HepG2 (cell line): Measurements from ENCODE around the gene ELP4. TPM values are rescaled to one million over a fixed set of nuclear protein-coding genes. Genes with fewer than 3 reads are reported as not detected.

Experiments
- CENPT ChIP-seq: sonication (generic); formaldehyde crosslinking; IDR thresholded peaks from 2 replicates; pipeline ENCODE4 v1.8.0; 2022; ENCODE audit warnings: low read depth, mild to moderate bottlenecking, moderate library complexity, missing genetic modification reagents
- HIC2 ChIP-seq: sonication (generic); formaldehyde crosslinking; IDR thresholded peaks from 2 replicates; pipeline ENCODE4 v1.9.0; 2022; ENCODE audit warnings: low read depth, missing genetic modification reagents
- IRF9 ChIP-seq: sonication (generic); formaldehyde crosslinking; IDR thresholded peaks from 2 replicates; pipeline ENCODE4 v1.8.0; 2022; ENCODE audit warnings: missing genetic modification reagents, mild to moderate bottlenecking, borderline replicate concordance
- JUN ChIP-seq: sonication (generic); formaldehyde crosslinking; IDR thresholded peaks from 2 replicates; pipeline ENCODE4 v1.4.0; 2020; ENCODE audit warnings: mild to moderate bottlenecking, missing genetic modification reagents
- MYPOP ChIP-seq: sonication (generic); formaldehyde crosslinking; IDR thresholded peaks from 2 replicates; pipeline ENCODE4 v1.8.1; 2023; ENCODE audit warnings: mild to moderate bottlenecking, moderate library complexity, missing genetic modification reagents
- TBP ChIP-seq: sonication (generic); formaldehyde crosslinking; IDR thresholded peaks from 2 replicates; pipeline ENCODE4 v1.5.0; 2020; ENCODE audit warnings: missing genetic modification reagents
- TFAP4 ChIP-seq: sonication (generic); IDR thresholded peaks from 2 replicates; pipeline ENCODE4 v1.6.1; 2016; ENCODE audit warnings: low read depth, borderline replicate concordance
- ZNF263 ChIP-seq: sonication (generic); formaldehyde crosslinking; IDR thresholded peaks from 2 replicates; pipeline ENCODE4 v1.4.0; 2020; ENCODE audit warnings: missing genetic modification reagents
- ZNF784 ChIP-seq: sonication (generic); formaldehyde crosslinking; IDR thresholded peaks from 2 replicates; pipeline ENCODE4 v1.5.1; 2020; ENCODE audit warnings: missing genetic modification reagents, mild to moderate bottlenecking, borderline replicate concordance
- polyA plus RNA-seq, 8 experiments: library from polyadenylated mRNA; depleted of rRNA in 3 of 8; stranded (reverse) in 7 of 8; unstranded in 1 of 8; fragments of >200 nt; fragmentation: Illumina TruSeq in 4 of 8; extraction: Trizol in 4 of 8; gene quantifications; 2 replicates each; pipeline versions ENCODE4 v1.2.1 to v1.2.3, GENCODE V29; 2011 to 2016; ENCODE audit warnings: low read depth in 4 of 8, missing spikeins in 1 of 8, mixed read lengths in 1 of 8; ENCODE audit not compliant: insufficient read depth in 1 of 8
- total RNA-seq, 5 experiments: library from RNA; depleted of rRNA; stranded (reverse); fragments of >200 nt; fragmentation: Illumina TruSeq; extraction: Trizol; gene quantifications; 2 replicates each; pipeline ENCODE4 v1.2.3, GENCODE V29; 2016; ENCODE audit warnings: low read depth in 1 of 5
- TF ChIP-seq, protein P1 (sequence below): sonication (generic); formaldehyde crosslinking; IDR thresholded peaks from 2 replicates; pipeline ENCODE4 v1.4.0; 2020; ENCODE audit warnings: low read depth, missing genetic modification reagents
- TF ChIP-seq, protein P2 (sequence below): sonication (generic); formaldehyde crosslinking; IDR thresholded peaks from 2 replicates; pipeline ENCODE4 v1.4.0; 2020; ENCODE audit warnings: mild to moderate bottlenecking, missing genetic modification reagents
- TF ChIP-seq, protein P3 (sequence below): sonication (generic); formaldehyde crosslinking; IDR thresholded peaks from 2 replicates; pipeline ENCODE4 v1.4.0; 2020; ENCODE audit warnings: missing genetic modification reagents, borderline replicate concordance

Gene ELP4
- total and polyA plus RNA-seq, 2 of the 13 experiments (the other 11 are each of a cell fraction or from before 2014, with no cell fraction given), result 12.8 to 19.1 TPM

DNA sequence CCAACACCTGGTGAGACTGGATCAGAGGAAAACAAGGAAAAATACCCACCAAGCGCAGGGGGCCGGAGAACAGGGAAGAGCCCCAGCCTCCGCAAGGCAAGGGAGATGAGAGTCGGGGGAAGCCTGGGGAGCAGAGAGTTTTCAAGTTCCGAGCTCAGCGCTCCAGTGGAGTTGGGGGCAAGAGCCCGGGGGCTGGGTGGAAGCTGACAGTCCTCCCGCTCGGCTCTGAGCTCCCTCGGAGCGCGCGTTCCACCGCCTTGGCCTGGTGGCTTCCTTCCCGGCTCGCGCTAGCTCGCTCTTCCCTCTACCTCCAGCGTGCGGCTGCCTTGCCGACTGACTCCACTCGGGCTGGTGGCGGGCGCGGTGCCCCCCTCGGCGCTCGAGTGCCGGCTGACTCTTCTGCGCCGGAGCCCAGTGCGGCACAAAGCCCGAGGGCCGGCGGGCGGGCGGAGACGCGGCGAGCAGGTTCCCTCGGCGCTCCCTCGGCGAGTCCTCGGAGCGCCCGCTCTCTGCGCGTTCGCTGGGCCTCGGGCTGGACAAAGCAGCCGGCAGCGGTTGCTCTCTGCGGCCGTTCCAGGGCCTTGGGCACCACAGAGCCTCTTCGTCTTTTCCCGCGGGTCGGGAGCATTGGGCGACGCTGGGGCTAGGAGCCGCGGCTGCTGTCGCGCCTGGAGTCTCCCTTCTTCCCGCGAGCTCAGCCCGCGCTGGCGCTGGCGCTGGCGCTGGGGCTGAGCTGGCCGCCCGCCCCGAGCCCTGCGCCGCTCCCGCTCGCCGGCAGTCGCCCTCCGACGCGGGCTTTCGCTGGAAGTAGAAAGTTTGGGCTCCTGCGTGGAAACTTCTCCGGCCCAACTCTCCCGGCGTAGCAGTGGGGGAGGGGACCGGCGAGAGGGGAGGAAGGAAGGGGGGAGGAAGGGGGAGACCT is 300.6 kb downstream of the ELP4 start (continued):
- TF ChIP-seq, protein P1, sequence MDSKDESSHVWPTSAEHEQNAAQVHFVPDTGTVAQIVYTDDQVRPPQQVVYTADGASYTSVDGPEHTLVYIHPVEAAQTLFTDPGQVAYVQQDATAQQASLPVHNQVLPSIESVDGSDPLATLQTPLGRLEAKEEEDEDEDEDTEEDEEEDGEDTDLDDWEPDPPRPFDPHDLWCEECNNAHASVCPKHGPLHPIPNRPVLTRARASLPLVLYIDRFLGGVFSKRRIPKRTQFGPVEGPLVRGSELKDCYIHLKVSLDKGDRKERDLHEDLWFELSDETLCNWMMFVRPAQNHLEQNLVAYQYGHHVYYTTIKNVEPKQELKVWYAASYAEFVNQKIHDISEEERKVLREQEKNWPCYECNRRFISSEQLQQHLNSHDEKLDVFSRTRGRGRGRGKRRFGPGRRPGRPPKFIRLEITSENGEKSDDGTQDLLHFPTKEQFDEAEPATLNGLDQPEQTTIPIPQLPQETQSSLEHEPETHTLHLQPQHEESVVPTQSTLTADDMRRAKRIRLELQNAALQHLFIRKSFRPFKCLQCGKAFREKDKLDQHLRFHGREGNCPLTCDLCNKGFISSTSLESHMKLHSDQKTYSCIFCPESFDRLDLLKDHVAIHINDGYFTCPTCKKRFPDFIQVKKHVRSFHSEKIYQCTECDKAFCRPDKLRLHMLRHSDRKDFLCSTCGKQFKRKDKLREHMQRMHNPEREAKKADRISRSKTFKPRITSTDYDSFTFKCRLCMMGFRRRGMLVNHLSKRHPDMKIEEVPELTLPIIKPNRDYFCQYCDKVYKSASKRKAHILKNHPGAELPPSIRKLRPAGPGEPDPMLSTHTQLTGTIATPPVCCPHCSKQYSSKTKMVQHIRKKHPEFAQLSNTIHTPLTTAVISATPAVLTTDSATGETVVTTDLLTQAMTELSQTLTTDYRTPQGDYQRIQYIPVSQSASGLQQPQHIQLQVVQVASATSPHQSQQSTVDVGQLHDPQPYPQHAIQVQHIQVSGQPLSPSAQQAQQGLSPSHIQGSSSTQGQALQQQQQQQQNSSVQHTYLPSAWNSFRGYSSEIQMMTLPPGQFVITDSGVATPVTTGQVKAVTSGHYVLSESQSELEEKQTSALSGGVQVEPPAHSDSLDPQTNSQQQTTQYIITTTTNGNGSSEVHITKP, result no peak
- TF ChIP-seq MYPOP, result peak; percentile 99
- TF ChIP-seq, protein P2, sequence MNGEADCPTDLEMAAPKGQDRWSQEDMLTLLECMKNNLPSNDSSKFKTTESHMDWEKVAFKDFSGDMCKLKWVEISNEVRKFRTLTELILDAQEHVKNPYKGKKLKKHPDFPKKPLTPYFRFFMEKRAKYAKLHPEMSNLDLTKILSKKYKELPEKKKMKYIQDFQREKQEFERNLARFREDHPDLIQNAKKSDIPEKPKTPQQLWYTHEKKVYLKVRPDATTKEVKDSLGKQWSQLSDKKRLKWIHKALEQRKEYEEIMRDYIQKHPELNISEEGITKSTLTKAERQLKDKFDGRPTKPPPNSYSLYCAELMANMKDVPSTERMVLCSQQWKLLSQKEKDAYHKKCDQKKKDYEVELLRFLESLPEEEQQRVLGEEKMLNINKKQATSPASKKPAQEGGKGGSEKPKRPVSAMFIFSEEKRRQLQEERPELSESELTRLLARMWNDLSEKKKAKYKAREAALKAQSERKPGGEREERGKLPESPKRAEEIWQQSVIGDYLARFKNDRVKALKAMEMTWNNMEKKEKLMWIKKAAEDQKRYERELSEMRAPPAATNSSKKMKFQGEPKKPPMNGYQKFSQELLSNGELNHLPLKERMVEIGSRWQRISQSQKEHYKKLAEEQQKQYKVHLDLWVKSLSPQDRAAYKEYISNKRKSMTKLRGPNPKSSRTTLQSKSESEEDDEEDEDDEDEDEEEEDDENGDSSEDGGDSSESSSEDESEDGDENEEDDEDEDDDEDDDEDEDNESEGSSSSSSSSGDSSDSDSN (CRISPR knock-in tag), result peak; percentile 75; the same call in 1 of the 2 replicates
- TF ChIP-seq JUN (CRISPR knock-in tag), result no peak
- TF ChIP-seq ZNF784 (CRISPR knock-in tag), result no peak
- no peak for TF ChIP-seq TFAP4
- no peak for TF ChIP-seq CENPT (CRISPR knock-in tag)
- TF ChIP-seq, protein P3, sequence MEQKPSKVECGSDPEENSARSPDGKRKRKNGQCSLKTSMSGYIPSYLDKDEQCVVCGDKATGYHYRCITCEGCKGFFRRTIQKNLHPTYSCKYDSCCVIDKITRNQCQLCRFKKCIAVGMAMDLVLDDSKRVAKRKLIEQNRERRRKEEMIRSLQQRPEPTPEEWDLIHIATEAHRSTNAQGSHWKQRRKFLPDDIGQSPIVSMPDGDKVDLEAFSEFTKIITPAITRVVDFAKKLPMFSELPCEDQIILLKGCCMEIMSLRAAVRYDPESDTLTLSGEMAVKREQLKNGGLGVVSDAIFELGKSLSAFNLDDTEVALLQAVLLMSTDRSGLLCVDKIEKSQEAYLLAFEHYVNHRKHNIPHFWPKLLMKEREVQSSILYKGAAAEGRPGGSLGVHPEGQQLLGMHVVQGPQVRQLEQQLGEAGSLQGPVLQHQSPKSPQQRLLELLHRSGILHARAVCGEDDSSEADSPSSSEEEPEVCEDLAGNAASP, result no peak
- 0 out of 2 replicates have a peak, but pooled peaks have one; percentile 43 for TF ChIP-seq ZNF263 (CRISPR knock-in tag)
- TF ChIP-seq TBP (CRISPR knock-in tag), result no peak
- TF ChIP-seq IRF9 (CRISPR knock-in tag), result no peak
- no peak for TF ChIP-seq HIC2 (CRISPR knock-in tag)
